Germinal center (tissue), 1 donor: ENCODE data around the gene F2RL3.

Source experiments
- DNase-seq: peaks from one replicate; pipeline ENCODE4 v3.0.0; 2012; ENCODE audit warnings: mixed read lengths, low spot score

Gene F2RL3

GRCh38 chr19:16895467-16896145 is 6.8 kb downstream of the F2RL3 start:
- DNase-seq, result no peak

- no peak for DNase-seq
Observed at GRCh38 chr19:16896146-16897028, 7.6 kb downstream of the F2RL3 start.

DNA sequence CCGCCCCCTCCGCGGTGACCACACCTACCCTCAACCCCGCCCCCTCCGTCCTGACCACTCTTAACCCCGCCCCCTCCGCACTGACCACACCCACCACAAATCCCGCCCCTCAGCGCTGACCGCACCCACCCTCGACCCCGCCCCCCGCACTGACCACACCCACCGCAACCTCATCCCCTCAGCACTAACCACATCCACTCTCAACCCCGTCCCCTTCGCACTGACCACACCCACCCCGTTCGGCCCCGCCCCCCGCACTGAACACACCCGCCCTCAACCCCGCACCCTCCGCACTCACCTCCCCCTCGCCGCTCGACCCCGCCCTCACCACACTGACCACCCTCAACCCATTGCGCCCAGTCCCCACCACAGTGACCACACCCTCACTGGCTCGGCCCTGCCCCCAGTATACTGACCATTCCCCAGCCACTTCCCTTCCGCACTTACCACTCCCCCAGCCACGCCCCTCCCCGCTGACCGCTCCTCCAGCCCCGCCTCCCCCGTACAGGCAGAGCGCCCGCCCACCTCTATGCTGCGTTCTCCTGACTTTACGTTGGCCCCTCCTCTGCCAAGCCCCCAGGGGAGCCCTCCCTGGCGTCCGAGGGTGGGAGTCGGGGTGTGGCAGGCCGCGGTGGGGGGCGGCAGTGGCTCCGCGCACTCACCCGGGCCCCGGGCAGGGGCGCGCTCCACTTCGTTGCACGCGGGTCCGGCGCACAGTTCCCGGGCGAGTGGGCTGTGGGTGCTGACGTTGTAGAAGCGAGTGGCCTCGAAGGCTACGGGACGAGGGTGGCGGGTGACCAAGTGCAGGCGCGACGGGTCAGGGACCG is 8.4 kb downstream of the F2RL3 start:
- peak; percentile 97 for DNase-seq

- peak; percentile 45 for DNase-seq
Observed at GRCh38 chr19:16897856-16898161, 9.0 kb downstream of the F2RL3 start.

GRCh38 chr19:16898361-16899015 is 9.7 kb downstream of the F2RL3 start:
- DNase-seq, result no peak

DNA sequence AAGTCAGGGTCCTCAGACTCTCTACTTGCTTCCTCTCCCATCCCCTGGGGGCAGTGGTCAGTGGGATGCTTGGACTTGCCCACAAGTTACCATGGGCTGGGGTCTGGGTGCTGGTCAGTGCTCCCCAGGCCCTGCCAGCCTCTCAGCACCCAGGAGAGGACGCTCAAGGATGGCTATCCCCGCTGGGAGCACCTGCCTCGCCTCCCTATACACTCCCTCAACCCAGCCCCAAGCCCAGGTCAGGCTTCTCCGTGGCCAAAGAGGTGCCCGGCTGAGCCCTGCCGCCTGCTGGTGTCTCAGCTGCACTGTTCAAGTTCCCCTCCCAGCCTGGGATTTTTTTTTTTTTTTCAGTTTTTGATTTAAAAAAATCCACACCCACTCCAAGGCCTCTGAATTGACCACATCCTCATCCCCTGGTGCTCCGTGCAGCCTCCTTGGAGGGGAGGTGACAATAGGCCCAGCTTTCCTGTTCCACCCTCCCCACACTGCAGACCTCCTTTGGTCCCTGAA is 10.8 kb downstream of the F2RL3 start:
- DNase-seq, result peak; percentile 66

GRCh38 chr19:16901491-16902175 is 12.8 kb downstream of the F2RL3 start:
- no peak for DNase-seq

- no peak for DNase-seq
Observed at GRCh38 chr19:16902545-16902944, 13.7 kb downstream of the F2RL3 start.

- DNase-seq, result no peak
Observed at GRCh38 chr19:16903347-16903746, 14.5 kb downstream of the F2RL3 start.

DNA sequence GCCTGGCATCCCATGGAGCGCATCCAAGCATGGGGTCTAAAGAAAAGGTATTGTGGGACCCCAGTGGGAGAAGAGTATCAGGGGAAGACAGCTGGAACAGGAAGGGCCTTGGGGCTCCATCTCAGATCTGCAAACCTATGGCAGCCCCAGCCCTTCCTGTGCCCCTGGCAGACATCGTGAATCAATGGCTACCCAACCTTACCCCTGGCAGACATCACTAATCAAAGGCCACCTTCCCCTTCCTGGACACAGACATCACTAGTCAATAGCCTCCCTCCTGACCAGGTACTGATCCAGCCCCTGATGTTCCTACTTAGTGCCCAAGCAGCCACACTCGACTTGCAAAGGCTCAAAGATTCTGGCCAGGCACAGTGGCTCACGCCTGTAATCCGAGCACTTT is 15.8 kb downstream of the F2RL3 start:
- DNase-seq, result no peak

GRCh38 chr19:16908759-16909158 is 20.0 kb downstream of the F2RL3 start:
- DNase-seq, result no peak

DNA sequence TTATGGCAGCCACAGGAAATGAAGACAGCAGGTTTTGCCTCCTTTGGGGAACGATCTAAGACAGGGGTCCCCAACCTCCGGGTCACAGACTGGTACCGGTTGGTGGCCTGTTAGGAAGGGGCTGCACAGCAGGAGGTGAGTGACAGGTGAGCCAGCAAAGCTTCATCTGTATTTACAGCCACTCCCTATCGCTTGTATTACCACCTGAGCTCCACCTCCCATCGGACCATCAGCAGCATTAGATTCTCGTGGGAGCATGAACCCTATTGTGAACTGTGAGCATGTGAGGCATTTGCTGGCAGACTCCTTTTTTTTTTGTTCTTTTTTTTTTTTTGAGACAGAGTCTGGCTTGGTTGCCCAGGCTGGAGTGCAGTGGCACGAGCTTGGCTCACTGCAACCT is 22.2 kb downstream of the F2RL3 start:
- DNase-seq, result no peak

- DNase-seq, result no peak
Observed at GRCh38 chr19:16912780-16913179, 24.0 kb downstream of the F2RL3 start.

DNA sequence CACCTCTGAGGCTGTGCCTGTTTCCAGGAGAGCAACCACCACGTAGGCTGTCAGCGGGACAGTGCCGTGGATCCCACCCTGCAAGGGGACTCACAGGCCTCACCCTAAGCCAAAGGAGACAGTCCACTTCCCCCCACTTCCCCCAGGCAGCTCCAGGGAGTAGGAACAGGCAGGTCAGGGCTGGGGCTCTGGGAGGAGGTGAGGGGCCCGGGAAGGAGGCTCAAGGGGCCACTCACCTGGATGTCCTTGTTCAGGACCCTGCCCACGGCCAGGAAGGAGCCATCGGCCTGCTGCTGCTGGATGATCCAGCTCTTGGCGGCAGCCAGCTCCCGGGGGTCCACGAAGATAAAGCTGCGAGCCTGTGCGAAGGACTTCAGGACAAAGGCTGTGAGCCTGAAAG is 25.6 kb downstream of the F2RL3 start:
- no peak for DNase-seq

DNA sequence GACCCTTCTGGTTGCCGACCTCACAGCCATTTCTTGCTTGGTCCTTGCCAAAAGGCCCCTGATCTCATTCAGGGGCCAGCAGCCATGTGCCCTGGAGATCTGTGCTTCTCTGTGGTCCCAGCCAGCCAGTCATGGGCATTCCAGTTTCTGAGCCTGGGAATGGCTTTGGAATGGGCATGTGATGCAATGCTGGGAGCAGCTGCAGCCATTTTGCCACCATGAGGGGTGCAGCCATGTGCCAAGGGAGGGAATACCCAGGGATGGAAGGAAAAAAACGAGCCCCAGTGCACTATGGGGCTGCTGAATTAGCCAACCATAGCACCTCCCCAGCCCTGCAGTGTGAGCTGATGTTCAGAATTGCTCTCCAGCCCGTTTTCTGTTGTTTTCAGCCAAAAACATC is 26.3 kb downstream of the F2RL3 start:
- no peak for DNase-seq

- DNase-seq, result no peak
Observed at GRCh38 chr19:16915734-16916133, 26.9 kb downstream of the F2RL3 start.

- no peak for DNase-seq
Observed at GRCh38 chr19:16917401-16917800, 28.6 kb downstream of the F2RL3 start.

DNA sequence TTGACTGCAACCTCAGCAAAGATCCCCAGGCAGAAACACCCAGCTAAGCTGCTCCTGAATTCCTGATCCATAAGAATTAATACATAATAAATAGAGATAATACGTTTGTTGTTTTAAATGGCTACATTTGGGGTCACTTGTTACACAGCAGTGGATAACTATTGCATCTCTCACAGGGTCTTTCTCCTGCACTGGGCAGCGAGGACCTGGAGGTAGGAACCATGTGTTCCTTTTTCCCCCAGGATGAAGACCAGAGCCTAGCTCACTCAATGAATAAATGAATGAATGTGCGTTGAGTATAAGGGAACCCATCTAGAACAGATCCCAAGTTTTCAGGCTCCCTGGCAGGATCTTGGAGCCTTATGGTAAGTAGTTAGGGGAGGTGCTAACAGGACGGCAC is 30.7 kb downstream of the F2RL3 start:
- DNase-seq, result no peak

DNA sequence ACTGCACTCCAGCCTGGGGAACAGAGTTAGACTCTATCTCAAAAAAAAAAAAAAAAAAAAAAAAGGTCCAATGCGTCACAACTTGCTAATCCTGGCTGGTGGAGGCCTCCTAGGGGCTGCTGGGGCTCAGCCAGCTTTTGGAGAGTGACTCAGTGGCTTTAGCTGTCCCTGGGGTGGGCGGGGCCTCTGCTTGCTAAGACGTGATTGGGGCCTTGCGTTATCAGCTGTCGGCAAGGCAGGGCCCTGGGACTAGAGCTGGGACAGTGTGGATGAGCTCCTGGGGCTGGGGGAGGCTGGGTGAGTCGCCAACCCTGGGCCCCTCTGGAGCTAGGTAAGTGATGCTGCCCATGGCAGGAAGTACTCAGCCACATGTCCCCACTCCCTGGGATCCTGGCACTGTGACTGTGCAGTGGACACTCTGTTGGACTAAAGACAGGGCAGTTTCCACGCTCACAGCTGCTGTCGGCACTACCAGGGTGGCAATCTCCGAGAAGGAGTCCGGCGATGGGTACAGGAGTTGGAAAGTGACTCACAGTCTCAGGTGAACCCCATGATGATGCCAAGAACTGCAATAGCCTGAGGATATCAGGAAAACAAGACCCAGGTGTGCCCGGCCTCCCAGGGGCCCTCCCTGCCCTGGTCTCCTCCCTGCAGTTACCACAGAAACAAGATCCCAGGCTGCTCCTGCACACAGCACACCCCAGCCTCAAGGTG is 32.2 kb downstream of the F2RL3 start:
- DNase-seq, result no peak

DNA sequence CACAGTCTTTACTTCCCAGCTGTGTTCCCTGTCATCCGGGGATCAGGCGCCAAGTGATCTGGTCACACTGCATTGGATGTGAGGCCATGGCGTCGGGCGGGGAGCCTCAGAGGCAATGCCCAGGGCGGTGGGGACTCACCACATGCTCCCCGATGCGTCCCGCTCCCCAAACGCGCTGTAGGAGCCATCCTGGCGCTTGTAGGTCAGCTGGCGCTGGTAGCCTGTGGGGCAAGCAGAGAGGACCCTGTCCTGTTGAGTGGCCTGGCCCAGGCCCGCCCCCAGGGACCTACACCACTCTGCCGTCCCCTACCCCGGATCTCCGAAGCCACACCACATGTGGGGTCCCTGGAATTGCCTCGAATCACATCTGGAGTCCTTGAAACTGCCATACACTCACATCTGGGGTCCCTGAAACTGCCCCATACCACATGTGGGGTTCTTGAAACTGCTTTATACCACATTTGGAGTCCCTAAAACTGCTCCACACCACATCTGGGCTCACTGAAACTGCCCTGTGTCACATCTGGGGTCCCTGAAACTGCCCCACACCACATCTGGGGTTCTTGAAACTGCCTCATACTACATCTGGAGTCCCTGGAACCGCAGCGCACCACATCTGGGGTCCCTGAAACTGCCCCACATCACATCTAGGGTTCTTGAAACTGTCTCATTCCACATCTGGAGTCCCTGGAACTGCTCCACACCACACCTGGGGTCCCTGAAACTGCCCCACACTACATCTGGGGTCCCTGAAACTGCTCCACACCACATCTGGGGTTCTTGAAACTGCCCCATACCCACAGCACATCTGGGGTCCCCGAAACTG is 33.2 kb downstream of the F2RL3 start:
- peak; percentile 4 for DNase-seq
